GM19240 (cell line): ENCODE results near the gene NSG1.
"Not testable (repeated sequence)": the region's sequence is repeated elsewhere in the genome, so short reads cannot be mapped to it uniquely, and the experiment has no call there.

ENCODE experiments used
- DNase-seq: peaks from one replicate; pipeline ENCODE4 v3.0.0; 2011; ENCODE audit warnings: low spot score; ENCODE audit not compliant: insufficient read length

The NSG1 gene

GRCh38 chr4:4415806-4416805 lies 29.2 kb downstream of the NSG1 start:
- DNase-seq = no peak

GRCh38 chr4:4416981-4417380 lies 30.1 kb downstream of the NSG1 start:
- DNase-seq = no peak

- DNase-seq = no peak
Measured at GRCh38 chr4:4417886-4418285, 31.0 kb downstream of the NSG1 start.

GRCh38 chr4:4418676-4419390 lies 31.9 kb downstream of the NSG1 start:
- no peak for DNase-seq

GRCh38 chr4:4419896-4420295 lies 33.0 kb downstream of the NSG1 start:
- no peak for DNase-seq

GRCh38 chr4:4420421-4420820 lies 33.5 kb downstream of the NSG1 start:
- no peak for DNase-seq

- no peak for DNase-seq
Measured at GRCh38 chr4:4421356-4421755, 34.5 kb downstream of the NSG1 start.

- not testable (repeated sequence) for DNase-seq
Measured at GRCh38 chr4:4422117-4422516, 35.2 kb downstream of the NSG1 start.

- DNase-seq = no peak
Measured at GRCh38 chr4:4422856-4423499, 36.1 kb downstream of the NSG1 start.

GRCh38 chr4:4423706-4424498 lies 37.0 kb downstream of the NSG1 start:
- no peak for DNase-seq

GRCh38 chr4:4424499-4425115 lies 37.7 kb downstream of the NSG1 start:
- DNase-seq = no peak

- DNase-seq = no peak
Measured at GRCh38 chr4:4425119-4425690, 38.3 kb downstream of the NSG1 start.

- DNase-seq = no peak
Measured at GRCh38 chr4:4425696-4426095, 38.8 kb downstream of the NSG1 start.

- DNase-seq = no peak
Measured at GRCh38 chr4:4426511-4427120, 39.7 kb downstream of the NSG1 start.

GRCh38 chr4:4427121-4427870 lies 40.4 kb downstream of the NSG1 start:
- DNase-seq = no peak

GRCh38 chr4:4427886-4428285 lies 41.0 kb downstream of the NSG1 start:
- DNase-seq = no peak

GRCh38 chr4:4428966-4429875 lies 42.3 kb downstream of the NSG1 start:
- DNase-seq = no peak
